Measurements from ENCODE around the gene SRGAP1.

The SRGAP1 gene

DNA sequence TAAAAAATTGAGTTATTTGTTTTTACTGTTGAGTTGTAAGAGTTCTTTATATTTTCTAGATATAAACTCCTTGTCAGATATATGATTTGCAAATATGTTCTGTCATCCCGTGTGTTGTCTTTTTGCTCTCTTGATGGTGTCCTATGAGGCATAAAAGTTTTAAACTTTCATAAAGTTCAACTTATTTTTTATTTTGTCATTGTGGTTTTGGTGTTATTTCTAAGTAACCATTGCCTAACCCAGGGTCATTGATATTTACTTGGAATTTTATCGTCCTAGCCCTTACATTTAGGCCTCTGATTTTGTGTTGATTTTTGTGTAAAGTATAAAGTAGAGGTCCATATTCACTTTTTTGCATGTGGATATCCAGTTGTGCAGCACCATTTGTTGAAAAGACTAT lies 63.1 kb downstream of the SRGAP1 start:
- DNase-seq (ENCODE audit: low read depth): no peak

DNA sequence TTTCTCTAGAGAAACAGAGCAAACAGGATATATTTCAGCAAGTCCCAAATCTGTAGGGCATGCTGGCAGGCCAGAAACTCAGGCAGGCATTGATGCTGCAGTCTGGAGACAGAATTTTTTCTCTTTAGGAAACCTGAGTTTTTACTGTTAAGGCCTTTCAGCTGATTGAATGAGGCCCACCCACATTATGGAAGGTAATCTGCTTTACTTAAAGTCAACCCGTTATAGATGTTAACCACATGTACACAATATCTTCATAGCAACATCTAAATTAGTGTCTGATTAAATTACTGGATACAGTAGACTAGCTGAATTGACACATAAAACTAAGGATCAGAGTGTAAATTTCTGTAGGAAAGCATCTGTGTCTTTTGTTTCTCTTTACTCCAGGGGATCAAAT lies 65.2 kb downstream of the SRGAP1 start:
- DNase-seq (ENCODE audit: low read depth): no peak

DNA sequence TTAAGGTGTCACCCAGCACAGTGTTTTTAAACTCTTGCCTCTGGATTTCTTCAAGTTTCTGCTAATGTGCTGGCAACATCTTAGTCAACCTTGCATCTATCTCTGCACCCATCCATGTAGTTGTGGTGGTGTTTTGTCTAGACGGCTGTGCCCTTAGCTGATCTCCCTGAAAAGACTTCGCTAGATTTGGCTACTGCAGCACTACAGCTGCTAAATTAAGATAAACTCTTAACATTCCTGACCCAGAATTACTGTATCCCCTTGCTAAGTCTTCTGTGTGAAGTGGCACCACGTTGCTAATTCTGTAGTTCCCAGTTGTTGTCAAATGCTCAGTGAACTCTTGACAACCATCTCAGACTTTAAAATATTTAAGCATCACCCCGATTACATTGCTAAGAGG lies 66.8 kb downstream of the SRGAP1 start:
- no peak for DNase-seq (ENCODE audit: low read depth)

DNA sequence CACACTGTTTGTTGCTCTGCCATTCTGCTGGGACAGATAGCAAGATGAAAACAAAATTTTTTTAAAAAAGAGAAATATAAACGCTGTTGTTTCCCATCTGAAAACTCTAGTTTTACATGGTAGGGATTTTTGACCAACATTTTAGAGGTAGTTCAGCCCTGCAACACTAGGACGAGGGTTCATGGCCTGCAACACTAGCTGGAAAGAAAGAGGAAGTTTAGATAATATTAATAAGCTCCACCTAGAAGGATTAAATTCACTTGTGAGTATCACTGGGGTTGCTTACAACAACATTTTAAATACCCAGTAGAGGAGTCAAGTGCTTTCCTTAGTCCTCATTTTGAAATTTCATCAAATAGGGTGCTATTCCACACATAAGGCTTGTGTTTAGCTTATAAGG lies 68.2 kb downstream of the SRGAP1 start:
- no peak for DNase-seq (ENCODE audit: low read depth)

DNA sequence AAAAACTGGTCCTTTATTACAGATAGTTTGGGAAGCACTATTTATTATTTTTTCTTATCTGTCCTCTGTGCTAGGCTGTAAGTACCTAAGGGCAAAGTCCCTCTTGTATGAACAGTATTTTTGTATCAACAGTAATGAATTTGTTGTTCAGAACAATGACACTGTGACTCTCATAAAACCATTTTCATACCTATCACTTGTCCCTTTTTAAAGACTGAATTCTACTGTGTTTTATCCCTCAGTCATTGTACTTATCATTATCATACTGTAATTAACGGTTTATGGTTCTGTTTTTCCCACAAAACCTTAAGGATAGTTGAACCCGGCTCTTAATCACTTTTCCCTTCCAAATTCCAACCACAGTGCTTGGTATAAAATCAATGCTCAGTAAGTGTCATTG lies 69.4 kb downstream of the SRGAP1 start:
- DNase-seq (ENCODE audit: low read depth): no peak

DNA sequence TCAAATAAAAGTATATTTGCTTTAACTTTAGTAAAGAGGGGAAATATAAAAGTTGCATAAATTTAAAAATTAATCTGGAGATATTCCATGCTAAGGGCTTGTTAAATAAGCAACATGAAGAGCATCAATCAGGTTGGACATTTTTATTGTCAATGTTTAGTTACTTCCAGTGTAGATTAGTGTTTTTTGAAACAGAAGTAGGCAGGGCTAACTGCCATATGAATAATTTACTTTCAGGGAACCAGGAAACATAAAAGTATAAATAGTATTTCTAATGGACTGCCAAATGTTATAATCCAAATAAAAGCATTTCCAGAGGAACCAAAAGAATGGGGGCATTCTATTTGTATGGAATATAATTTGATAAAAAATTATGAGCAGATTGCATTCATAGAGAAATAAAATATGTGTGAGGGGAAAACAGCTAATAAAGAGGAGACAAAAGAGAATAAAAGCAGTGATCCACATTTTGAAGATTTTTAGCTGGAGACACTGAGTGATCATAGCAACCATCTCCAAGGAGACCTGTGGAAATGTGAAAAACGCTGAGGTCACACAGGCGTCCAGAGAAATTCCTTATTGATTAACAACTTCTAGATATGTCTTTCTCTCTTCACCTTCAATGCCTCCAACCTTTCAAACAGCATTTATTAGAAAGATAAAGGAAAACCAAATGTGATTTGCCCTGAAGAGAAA lies 70.8 kb downstream of the SRGAP1 start:
- DNase-seq (ENCODE audit: low read depth): no peak

DNA sequence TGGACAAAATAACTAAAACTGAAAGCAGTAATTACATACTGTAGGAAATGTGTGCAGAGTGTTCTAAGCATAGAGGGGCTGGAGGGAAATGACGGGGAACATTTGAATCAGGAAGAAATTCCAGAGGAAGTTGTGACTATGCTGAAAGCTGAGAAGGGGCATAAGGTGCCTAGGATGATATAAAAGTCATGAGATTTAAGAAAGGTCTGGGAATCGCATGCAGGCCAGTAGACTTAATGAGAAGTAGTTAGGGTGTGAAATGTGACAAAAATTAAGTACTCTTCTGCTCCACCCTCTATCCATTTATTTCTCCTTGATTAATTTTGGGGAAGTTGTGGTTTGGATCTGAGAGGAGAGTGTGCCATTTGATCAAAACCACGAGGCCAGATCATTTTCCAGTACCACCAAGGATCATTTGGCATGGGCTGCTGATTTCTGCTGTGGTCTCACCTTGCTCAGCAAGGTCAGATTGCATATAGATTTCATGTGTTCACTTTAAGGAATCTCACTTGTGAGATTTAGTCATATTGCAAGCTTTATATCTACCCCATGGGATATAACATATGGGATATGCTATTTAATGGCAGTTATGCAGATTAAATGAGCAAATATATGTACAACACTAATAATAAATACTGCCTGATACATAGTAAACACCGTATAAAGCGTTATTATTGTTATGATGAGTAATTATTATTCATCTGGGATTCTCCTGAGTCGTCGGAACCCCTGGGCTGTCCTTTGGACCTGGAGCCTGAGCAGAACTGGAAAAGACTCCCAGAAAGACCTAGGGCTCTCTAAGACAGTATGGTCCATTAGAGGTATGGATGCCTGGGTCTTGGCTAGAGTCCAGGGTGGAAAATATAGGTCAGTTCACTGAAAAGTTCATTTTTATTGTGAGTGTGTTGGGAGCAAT lies 72.3 kb downstream of the SRGAP1 start:
- no peak for DNase-seq (ENCODE audit: low read depth)

DNA sequence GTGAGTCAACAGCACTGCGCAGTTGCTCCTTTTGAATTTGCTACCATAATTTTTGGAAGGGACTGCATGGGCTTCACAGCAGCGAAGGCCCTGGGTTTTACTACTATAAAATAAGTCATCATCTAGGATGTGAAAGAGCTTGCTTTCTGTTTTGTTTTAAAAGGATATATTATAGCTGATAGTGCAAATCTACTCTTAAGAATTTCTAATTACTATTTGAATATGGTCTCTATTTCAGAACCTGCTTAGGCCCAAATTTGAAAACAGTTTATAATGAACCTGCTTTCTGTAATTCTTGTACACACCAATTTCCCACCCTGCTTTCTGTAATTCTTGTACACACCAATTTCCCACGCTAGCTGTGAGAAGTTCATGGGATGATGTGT lies 73.0 kb downstream of the SRGAP1 start:
- DNase-seq (ENCODE audit: low read depth): no peak

DNA sequence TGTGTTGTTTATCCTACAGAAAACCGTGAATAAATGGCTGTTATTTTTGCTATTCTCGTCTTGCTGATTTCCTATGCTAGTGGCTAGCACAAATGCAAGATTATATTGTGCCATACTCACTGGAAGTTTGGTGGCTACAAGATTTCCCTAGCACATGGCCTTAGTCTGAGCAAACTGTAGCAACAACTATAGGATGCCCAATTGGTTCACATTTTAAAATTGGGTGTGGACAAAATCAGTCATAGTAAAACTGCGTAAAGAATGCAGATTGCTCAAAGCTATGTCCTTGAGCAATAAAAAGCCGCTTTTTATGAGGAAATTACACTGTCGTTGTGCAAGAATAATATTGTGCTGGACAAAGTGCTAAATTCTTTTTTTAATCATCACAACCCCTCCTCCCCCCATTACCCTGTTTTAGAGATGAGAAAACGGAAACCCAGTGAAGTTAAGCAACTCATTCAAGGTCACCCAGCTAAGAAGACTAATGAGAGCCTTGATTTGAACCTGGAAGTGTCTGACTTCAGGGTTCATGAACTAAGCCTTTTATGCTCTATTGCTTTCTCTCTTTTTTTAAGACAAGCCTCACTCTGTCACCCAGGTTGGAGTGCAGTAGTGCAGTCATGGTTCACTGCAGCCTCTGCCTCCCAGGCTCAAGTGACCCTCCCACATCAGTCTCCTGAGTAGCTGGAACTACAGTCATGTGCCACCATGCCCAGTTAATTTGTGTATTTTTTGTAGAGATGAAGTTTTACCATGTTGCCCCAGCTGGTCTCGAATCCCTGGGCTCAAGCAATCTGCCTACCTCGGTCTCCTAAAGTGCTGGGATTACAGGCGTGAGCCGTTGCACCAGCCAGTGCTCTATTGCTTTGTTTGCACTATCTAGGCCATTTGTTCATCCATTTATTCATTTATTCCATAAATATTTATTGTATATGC lies 73.6 kb downstream of the SRGAP1 start:
- no peak for DNase-seq (ENCODE audit: low read depth)

DNA sequence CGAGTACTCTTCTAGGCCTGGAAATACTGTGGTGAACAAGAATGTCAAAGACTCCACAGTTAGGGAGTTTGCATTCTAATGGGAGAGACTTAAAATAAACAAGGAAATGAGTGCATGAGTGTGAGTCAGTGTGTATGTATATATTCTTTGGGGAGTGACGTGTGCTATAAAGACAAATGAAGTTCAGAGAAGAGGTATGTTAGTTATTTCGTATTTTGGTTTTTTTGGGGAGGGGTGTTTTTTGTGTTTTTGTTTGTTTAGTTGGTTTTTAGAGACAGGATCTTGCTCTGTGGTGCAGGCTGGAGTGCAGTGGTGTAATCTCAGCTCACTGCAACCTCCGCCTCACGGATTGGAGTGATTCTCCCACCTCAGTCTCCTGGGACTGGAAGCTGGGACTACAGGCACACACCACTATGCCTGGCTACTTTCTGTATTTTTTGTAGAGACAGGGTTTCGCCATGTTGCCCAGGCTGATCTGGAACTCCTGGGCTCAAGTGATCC lies 74.3 kb downstream of the SRGAP1 start:
- no peak for DNase-seq (ENCODE audit: low read depth)

DNA sequence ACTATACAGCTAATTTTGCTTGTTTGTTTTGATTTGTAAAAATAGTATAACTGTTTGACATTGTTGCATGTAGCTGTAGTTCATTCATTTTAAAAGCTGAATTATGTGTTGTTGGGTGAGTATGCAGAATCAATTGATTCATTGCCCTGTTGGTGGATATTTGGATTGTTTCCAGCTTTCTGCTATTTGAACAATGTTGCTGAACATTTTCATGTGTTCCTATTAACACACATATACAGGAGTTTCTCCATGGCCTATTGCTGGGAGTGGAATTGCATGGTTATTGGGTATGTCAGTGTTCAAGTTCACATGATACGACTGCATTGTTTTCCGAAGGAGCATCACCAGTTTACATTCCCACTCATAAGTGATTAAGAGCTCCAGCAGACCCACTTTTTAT lies 75.3 kb downstream of the SRGAP1 start:
- no peak for DNase-seq (ENCODE audit: low read depth)

DNA sequence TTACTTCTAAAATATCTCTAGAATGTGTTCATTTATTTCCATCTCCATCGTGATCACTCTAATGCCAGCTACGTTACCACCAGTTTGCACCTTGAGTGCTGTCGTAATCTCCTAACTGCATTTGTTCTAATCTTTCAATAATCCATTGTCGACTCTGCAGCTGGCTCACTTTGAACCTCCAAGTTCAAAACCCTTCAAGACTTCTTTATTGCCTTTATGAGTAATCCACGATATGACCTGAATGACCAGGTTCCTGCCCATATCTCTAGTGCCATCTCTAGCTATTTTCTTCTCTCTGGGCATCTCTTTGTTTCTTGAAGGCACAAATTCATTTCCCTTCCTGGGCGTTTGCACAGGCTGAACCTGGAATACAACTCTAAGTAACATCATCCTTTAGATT lies 76.7 kb downstream of the SRGAP1 start:
- no peak for DNase-seq (ENCODE audit: low read depth)

DNA sequence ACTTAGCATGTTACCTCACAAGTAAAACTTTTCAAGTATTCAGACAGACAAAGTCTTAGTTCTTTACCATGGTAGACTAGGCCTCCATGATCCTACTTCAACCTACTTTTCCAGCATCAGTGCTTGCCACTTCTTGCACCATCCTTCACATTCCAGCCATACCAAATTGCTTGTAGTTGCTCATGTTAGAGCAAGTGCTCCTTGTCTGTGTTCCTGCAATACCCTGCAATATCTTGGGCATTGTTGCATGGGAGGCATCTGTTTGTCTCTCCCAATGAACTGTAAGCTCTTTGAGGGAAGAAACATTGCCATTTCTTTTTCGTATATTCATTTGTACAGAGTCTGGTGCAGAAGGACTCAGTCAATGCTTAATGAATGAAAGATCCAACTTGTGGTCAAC lies 78.0 kb downstream of the SRGAP1 start:
- no peak for DNase-seq (ENCODE audit: low read depth)

DNA sequence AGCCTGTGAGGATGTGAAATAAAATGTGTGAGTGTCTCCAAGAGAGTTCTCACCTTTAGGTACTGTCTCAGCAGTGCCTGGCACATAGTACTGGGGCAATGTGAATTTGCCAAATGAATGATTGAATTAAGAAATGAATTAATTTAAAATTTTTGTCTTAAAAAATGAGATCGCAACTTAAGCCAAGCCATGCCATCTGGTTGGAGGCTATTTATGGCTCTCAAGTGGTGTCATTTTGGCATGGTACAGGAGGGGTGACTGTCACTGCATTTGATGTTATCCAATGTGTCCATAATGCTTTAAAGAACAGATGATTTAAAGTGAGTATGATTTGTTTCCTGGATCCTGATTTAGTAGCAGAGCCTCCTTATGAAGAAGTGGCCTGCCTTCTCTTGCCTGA lies 80.3 kb downstream of the SRGAP1 start:
- DNase-seq (ENCODE audit: low read depth): no peak

DNA sequence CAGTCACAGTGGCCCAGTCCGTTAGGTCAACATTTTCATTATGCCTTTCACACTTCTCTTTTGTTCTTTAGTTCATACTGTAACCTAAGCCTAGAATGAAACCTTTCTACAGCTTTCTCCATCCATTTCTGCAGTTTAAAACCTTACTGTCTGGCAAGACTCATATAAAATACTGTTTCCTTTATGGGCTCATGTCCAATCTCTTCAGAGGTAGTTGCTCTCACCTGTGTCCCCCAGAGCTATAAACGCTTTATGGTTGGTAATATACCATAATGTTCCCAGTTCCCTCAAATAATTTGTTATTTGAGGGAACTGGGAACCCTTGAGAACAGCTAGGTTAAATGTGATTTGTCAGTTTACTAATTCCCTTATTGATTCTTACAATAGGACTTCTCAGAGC lies 83.0 kb downstream of the SRGAP1 start:
- no peak for DNase-seq (ENCODE audit: low read depth)

DNA sequence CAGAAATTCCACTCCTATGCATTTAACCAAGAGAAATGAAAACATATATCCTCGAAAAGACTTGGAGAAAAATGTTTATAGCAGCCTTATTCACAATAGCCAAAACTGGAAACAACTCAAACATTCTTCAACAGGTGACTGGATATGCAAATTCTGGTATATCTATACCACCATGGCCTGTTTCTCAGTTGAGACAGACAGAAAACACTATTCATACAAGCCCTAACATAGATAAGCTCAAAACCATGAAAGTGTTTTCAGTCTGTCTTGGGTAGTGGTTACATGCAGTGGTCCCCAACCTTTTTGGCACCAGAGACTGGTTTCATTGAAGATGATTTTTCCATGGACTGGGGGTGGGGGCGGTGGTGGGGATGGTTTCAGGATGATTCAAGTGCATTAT lies 83.8 kb downstream of the SRGAP1 start:
- no peak for DNase-seq (ENCODE audit: low read depth)

DNA sequence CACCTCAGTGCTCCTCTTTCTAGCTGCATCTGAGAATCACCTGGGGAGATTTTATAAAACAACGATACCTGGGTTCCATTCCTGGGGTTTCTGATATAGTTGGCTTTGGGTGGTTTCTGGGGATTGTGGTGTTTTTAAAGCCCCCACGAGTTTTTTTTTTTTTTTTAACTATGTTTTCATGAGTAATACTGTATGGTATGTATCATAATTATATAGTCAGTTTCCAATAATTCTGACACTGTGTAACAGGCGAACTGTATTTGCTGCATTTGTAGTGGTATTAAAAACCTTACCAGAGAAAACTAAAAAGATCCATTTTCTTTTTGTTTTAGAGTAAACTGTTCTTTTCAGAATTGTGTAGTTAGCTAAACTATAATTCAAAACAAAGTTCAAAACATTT lies 84.9 kb downstream of the SRGAP1 start:
- DNase-seq (ENCODE audit: low read depth): no peak

DNA sequence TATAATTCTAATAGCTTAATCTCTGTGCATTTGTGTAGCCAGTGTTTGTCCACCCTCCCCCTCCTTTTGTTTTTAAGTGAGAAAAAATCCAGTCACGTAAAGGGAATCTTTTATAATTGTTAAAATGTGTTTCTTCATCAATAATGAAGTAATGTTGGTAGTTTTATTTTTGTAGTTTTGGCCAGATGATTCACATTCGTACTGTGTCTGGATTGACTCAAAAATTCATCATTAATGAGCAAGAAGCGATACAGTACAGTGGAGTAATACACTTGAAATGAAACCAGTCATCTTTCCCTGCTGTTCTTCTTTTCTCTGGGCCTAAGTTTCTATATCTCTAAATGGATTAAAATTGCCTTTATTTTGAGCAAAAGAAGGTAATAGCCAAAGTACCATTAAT lies 86.5 kb downstream of the SRGAP1 start:
- DNase-seq (ENCODE audit: low read depth): no peak

DNA sequence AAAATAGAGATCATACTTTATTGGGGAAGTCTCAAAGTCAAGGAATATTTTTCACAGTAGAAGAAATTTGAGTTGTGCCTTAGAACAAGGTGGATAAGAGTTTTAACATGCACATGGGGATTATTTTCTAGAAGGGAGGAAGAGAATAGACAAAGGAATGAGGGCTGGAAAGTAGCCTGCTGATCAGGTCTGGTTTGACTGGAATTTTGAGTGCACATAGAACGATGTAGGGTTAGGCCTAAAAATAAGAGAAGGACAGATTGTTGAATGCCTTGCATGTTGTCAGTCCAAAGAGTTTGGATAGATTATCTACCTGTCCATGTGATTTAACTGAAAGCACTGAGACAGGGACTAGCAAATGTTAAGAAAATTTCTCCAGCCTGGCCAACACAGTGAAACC lies 87.2 kb downstream of the SRGAP1 start:
- no peak for DNase-seq (ENCODE audit: low read depth)

DNA sequence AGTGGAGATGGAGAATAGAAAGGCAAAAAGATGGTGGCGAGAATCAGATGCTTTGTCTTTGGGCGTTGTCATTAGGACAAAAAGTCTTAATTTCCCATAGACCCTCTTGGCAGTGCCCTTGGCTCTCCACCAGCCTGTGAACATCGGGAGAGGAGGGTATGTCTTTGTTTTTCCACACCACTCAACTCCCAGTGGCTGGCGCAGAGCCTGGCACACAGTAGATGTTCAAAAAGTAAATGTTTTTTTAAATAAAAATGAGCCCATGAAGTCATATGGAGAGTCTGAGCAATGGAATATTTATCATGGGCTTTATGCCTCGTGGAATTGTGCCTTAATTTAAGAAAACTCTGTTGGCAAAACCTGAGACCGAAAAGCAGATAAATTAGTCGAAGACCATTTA lies 90.4 kb downstream of the SRGAP1 start:
- no peak for DNase-seq (ENCODE audit: low read depth)

DNA sequence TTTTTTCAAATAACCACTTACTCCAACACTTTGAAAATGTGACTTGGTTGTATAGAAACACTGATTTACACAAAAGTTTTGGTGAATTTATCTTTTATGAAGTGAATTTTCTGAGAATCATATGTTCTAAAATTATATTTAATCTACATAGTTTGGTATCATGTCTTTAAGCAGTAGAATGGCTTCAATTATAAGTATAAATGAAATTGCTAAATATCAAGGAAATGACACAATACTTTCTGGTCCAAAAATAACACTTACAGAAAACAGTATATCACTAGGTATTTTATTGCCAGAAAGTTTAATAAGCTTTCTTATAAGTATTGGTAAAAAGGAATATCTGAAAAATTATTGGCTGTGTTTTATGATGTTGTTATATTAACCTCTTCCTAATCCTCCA lies 90.9 kb downstream of the SRGAP1 start:
- DNase-seq (ENCODE audit: low read depth): no peak
